ENCODE data around the gene ELOB.

The ELOB gene

GRCh38 chr16:2736476-2737237 lies 40.4 kb downstream of the ELOB start (continued):
- TF ChIP-seq REST (tag by site-specific recombination; IDR thresholded peaks at IDR 0.05): no peak
- TF ChIP-seq ZBTB6 (tag by site-specific recombination; IDR thresholded peaks at IDR 0.05): no peak
- no peak for TF ChIP-seq ZBTB44 (tag by site-specific recombination; IDR thresholded peaks at IDR 0.05)

GRCh38 chr16:2734844-2735515 lies 42.1 kb downstream of the ELOB start:
- H3K4me1 ChIP-seq (ENCODE audit: control insufficient read depth, insufficient read depth, low read length): no peaks in the 10 kb centered on the region
- no peak for TF ChIP-seq ZNF488 (tag by site-specific recombination; IDR thresholded peaks at IDR 0.05)
- TF ChIP-seq ZNF350 (tag by site-specific recombination; IDR thresholded peaks at IDR 0.05): no peak
- TF ChIP-seq ZNF792 (tag by site-specific recombination; IDR thresholded peaks at IDR 0.05): no peak
- no peak for TF ChIP-seq EGR2 (tag by site-specific recombination; IDR thresholded peaks at IDR 0.05; ENCODE audit: low read depth)
- no peak for TF ChIP-seq ZNF530 (tag by site-specific recombination; IDR thresholded peaks at IDR 0.05; ENCODE audit: low read depth)
- TF ChIP-seq ZIC2 (tag by site-specific recombination; IDR thresholded peaks at IDR 0.05): no peak
- TF ChIP-seq ZNF10 (tag by site-specific recombination; IDR thresholded peaks at IDR 0.05): no peak
- no peak for TF ChIP-seq ZNF514 (tag by site-specific recombination; IDR thresholded peaks at IDR 0.05)
- no peak for TF ChIP-seq KLF9 (tag by site-specific recombination; IDR thresholded peaks at IDR 0.05; ENCODE audit: low read depth)
- no peak for TF ChIP-seq ZSCAN5A (tag by site-specific recombination; IDR thresholded peaks at IDR 0.05)
- ChIA-PET CTCF (no interaction called here), POLR2A (interaction anchor here (0.7 kb wide), 1 partner anchor 1270 kb away, joined by 3 read pairs; no protein-coding TSS in a partner anchor)
- no peaks in the 10 kb centered on the region for H3K36me3 ChIP-seq (ENCODE audit: control insufficient read depth in 2 of 2, insufficient read depth in 1 of 2, low read length in 2 of 2)
- H3K27ac ChIP-seq (ENCODE audit: extremely low read depth, low read depth, low read length): no peak overlapping the region
- H3K4me3 ChIP-seq (ENCODE audit: low read depth, low read length): no peak overlapping the region
- H3K9me3 ChIP-seq (ENCODE audit: control insufficient read depth, insufficient read depth, low read depth, low read length): no peaks in the 10 kb centered on the region
